ENCODE results near the gene DDX53.

Gene DDX53

DNA sequence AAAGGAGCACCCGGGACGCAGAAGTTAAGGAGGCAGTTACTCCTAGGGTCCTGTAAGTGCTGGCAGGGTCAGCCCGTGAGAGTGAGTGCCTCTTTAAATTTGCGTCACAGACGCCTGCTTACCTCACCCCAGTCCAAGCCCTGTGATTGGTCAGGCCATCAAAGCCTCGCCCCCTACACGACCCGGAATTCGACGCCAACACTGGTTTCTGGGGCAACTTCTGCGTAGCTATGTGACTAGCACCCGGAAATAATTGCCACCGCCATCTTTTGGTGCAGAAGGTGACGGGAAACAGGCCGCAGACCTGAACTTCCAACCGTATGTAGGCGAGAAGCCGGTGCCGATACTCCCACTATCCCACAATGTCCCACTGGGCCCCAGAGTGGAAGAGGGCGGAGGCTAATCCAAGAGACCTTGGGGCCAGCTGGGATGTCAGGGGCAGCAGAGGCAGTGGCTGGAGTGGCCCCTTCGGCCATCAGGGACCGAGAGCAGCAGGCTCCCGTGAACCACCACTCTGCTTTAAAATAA is at the start of gene DDX53:
TSS of gene DDX53 (plus strand) at position 265 of the 528 bp plus-strand sequence. CDS start at position 363, 98 bp downstream.
- POLR2A ChIA-PET, result no interaction called here
- no peak for TF ChIP-seq LEF1 (IDR thresholded peaks at IDR 0.05; ENCODE audit: borderline replicate concordance)
- no peak for TF ChIP-seq CTBP1 (IDR thresholded peaks at IDR 0.05; ENCODE audit: borderline replicate concordance)
- TF ChIP-seq FOXK2 (IDR thresholded peaks at IDR 0.05), result no peak
- no peak for TF ChIP-seq ELF4 (IDR thresholded peaks at IDR 0.05)
- TF ChIP-seq TARDBP (IDR thresholded peaks at IDR 0.05), result no peak
- no peak for TF ChIP-seq PKNOX1 (IDR thresholded peaks at IDR 0.05)
- no peak for TF ChIP-seq L3MBTL2 (conservative IDR thresholded peaks at IDR 0.05)
- no peak for TF ChIP-seq BHLHE40 (IDR thresholded peaks at IDR 0.05; ENCODE audit: borderline replicate concordance)
- TF ChIP-seq ZNF384 (IDR thresholded peaks at IDR 0.05), result no peak
- TF ChIP-seq HDGF (IDR thresholded peaks at IDR 0.05; ENCODE audit: borderline replicate concordance), result no peak
- no peak for TF ChIP-seq SP1 (IDR thresholded peaks at IDR 0.05)
- no peak for TF ChIP-seq ARNT (IDR thresholded peaks at IDR 0.05)
- TF ChIP-seq FOXM1 (IDR thresholded peaks at IDR 0.05; ENCODE audit: borderline replicate concordance), result no peak

GRCh38 chrX:22950269-22951266 is 49.2 kb upstream of the DDX53 start:
- POLR2A ChIA-PET, result no interaction called here
- no peak for DNase-seq (ENCODE audit: extremely low spot score)
- CTCF ChIA-PET, result no interaction called here
- TF ChIP-seq ZNF384 (IDR thresholded peaks at IDR 0.05) (no peak), LEF1 (IDR thresholded peaks at IDR 0.05; ENCODE audit: borderline replicate concordance) (no peak), FOXA1 (IDR thresholded peaks at IDR 0.05) (no peak), PKNOX1 (IDR thresholded peaks at IDR 0.05) (no peak), L3MBTL2 (conservative IDR thresholded peaks at IDR 0.05) (no peak), BHLHE40 (IDR thresholded peaks at IDR 0.05; ENCODE audit: borderline replicate concordance) (no peak), NFRKB (IDR thresholded peaks at IDR 0.05) (no peak), ARNT (IDR thresholded peaks at IDR 0.05) (no peak), SUZ12 (IDR thresholded peaks at IDR 0.05) (no peak), FOXM1 (IDR thresholded peaks at IDR 0.05; ENCODE audit: borderline replicate concordance) (no peak), CTBP1 (IDR thresholded peaks at IDR 0.05; ENCODE audit: borderline replicate concordance) (no peak), ELF4 (IDR thresholded peaks at IDR 0.05) (no peak), FOXK2 (IDR thresholded peaks at IDR 0.05) (no peak), HDGF (IDR thresholded peaks at IDR 0.05; ENCODE audit: borderline replicate concordance) (no peak), TARDBP (IDR thresholded peaks at IDR 0.05) (no peak), SP1 (IDR thresholded peaks at IDR 0.05) (no peak)

More for the DNA sequence above, at the start of gene DDX53:
- CTCF ChIA-PET, result no interaction called here
- DNase-seq (ENCODE audit: extremely low spot score), result no peak

- DNase-seq (ENCODE audit: extremely low spot score), result no peak
- TF ChIP-seq PKNOX1 (IDR thresholded peaks at IDR 0.05), result no peak
- TF ChIP-seq SUZ12 (IDR thresholded peaks at IDR 0.05), result no peak
- TF ChIP-seq ARNT (IDR thresholded peaks at IDR 0.05), result no peak
- no peak for TF ChIP-seq LEF1 (IDR thresholded peaks at IDR 0.05; ENCODE audit: borderline replicate concordance)
- TF ChIP-seq FOXK2 (IDR thresholded peaks at IDR 0.05), result no peak
- no peak for TF ChIP-seq ZNF384 (IDR thresholded peaks at IDR 0.05)
- no peak for TF ChIP-seq HDGF (IDR thresholded peaks at IDR 0.05; ENCODE audit: borderline replicate concordance)
- no peak for TF ChIP-seq SP1 (IDR thresholded peaks at IDR 0.05)
- no peak for TF ChIP-seq CTBP1 (IDR thresholded peaks at IDR 0.05; ENCODE audit: borderline replicate concordance)
- TF ChIP-seq NFRKB (IDR thresholded peaks at IDR 0.05), result no peak
- TF ChIP-seq ELF4 (IDR thresholded peaks at IDR 0.05), result no peak
- TF ChIP-seq L3MBTL2 (conservative IDR thresholded peaks at IDR 0.05), result no peak
- no peak for TF ChIP-seq FOXA1 (IDR thresholded peaks at IDR 0.05)
- TF ChIP-seq BHLHE40 (IDR thresholded peaks at IDR 0.05; ENCODE audit: borderline replicate concordance), result no peak
- TF ChIP-seq TARDBP (IDR thresholded peaks at IDR 0.05), result no peak
- TF ChIP-seq FOXM1 (IDR thresholded peaks at IDR 0.05; ENCODE audit: borderline replicate concordance), result no peak
- ChIA-PET CTCF (interaction anchor here (0.6 kb wide), 1 partner anchor 116 kb away, joined by 3 read pairs; no protein-coding TSS in a partner anchor), POLR2A (no interaction called here)
Measured at GRCh38 chrX:22952010-22952409, 47.8 kb upstream of the DDX53 start.

DNA sequence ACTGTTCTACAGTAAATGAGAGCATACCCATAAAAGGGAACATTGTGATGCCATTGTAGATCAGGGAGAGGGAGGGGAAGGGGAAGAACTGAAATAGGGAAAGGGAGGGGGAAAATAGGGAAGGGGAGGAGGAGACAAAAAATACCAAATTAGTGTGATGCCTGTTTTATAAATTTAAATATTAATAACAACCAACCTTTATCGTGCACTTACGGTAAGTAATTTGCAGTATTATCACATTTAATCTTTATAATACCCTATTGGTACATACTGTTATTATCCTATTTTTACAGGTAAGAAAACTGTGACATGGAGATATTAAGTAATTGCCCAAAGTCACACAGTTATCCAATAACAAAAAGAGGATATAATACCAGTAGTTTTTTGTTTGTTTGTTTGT is 41.5 kb upstream of the DDX53 start:
- DNase-seq (ENCODE audit: extremely low spot score), result no peak
- ChIA-PET CTCF (no interaction called here), POLR2A (no interaction called here)
- TF ChIP-seq ARNT (IDR thresholded peaks at IDR 0.05) (no peak), SP1 (IDR thresholded peaks at IDR 0.05) (no peak), FOXK2 (IDR thresholded peaks at IDR 0.05) (no peak)

- ChIA-PET CTCF (interaction anchor here (1.0 kb wide), 1 partner anchor 210 kb away, joined by 3 read pairs; no protein-coding TSS in a partner anchor), POLR2A (no interaction called here)
- TF ChIP-seq FOXA1 (IDR thresholded peaks at IDR 0.05) (no peak), HDGF (IDR thresholded peaks at IDR 0.05; ENCODE audit: borderline replicate concordance) (no peak), FOXK2 (IDR thresholded peaks at IDR 0.05) (no peak), NFRKB (IDR thresholded peaks at IDR 0.05) (no peak), ARNT (IDR thresholded peaks at IDR 0.05) (no peak), ZNF384 (IDR thresholded peaks at IDR 0.05) (no peak), LEF1 (IDR thresholded peaks at IDR 0.05; ENCODE audit: borderline replicate concordance) (no peak), SP1 (IDR thresholded peaks at IDR 0.05) (no peak), PKNOX1 (IDR thresholded peaks at IDR 0.05) (no peak), BHLHE40 (IDR thresholded peaks at IDR 0.05; ENCODE audit: borderline replicate concordance) (no peak)
- no peak for DNase-seq (ENCODE audit: extremely low spot score)
Measured at GRCh38 chrX:22959204-22959920, 40.4 kb upstream of the DDX53 start.

Measured in HEK293T (cell line).